Hepatocyte (in vitro differentiated cells): ENCODE data around the gene SNX4.

Experiments used
- EZH2 ChIP-seq: fragments of 200-600 bp; sonication (generic); IDR thresholded peaks from 2 replicates; pipeline ENCODE4 v1.6.1; 2016; ENCODE audit warnings: antibody characterized with exemption, mild to moderate bottlenecking, borderline replicate concordance
- EZH2phosphoT487 ChIP-seq: fragments of 200-600 bp; sonication (generic); IDR thresholded peaks from one replicate; pipeline ENCODE4 v1.6.1; 2018; ENCODE audit warnings: antibody characterized with exemption, mild to moderate bottlenecking, low read depth, moderate library complexity; ENCODE audit not compliant: unreplicated experiment, severe bottlenecking
- TF ChIP-seq, protein P1 (sequence below): fragments of 200-600 bp; sonication (generic); IDR thresholded peaks from 2 replicates; pipeline ENCODE4 v1.5.1; 2016; ENCODE audit warnings: antibody characterized with exemption, mild to moderate bottlenecking; ENCODE audit not compliant: poor library complexity

DNA sequence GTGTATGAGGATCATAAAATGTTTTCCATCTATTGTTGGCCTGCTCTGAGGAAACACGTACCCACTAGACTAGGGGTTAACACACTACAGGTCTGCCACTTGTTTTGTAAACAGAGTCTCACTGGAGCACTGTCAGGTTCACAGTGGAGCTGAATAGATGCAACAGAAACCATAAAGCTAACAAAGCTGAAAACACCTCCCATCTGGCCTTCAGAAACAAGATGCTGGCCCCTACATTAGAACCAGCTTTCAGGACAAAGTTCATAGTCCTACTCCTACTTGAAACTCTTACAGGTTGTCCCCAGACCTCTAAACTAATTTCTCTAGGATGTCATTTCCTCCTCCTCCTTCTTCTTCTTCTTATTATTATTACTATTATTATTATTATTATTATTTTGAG, 42.3 kb downstream of the SNX4 start:
- no peak for TF ChIP-seq EZH2
- TF ChIP-seq, protein P1, sequence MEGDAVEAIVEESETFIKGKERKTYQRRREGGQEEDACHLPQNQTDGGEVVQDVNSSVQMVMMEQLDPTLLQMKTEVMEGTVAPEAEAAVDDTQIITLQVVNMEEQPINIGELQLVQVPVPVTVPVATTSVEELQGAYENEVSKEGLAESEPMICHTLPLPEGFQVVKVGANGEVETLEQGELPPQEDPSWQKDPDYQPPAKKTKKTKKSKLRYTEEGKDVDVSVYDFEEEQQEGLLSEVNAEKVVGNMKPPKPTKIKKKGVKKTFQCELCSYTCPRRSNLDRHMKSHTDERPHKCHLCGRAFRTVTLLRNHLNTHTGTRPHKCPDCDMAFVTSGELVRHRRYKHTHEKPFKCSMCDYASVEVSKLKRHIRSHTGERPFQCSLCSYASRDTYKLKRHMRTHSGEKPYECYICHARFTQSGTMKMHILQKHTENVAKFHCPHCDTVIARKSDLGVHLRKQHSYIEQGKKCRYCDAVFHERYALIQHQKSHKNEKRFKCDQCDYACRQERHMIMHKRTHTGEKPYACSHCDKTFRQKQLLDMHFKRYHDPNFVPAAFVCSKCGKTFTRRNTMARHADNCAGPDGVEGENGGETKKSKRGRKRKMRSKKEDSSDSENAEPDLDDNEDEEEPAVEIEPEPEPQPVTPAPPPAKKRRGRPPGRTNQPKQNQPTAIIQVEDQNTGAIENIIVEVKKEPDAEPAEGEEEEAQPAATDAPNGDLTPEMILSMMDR: no peak
- no peak for TF ChIP-seq EZH2phosphoT487
